ACC112 (cell line): ENCODE measurements around the gene RFNG.
A peak's percentile ranks its signal among the peaks of the same experiment; 100 is the strongest.

Source experiments
- H2AFZ ChIP-seq: fragments of 200-600 bp; sonication (generic); one replicate; pipeline ENCODE4 v1.6.0; 2017; ENCODE audit warnings: antibody characterized with exemption, low read length; ENCODE audit not compliant: unreplicated experiment
- H3K27ac ChIP-seq: fragments of 200-600 bp; sonication (generic); 2 replicates; pipeline ENCODE4 v1.5.1; 2014; ENCODE audit warnings: low read depth, mild to moderate bottlenecking, antibody characterized with exemption, low read length, moderate library complexity
- H3K27me3 ChIP-seq: fragments of 200-600 bp; sonication (generic); 2 replicates; pipeline ENCODE4 v1.6.1; 2014; ENCODE audit warnings: mild to moderate bottlenecking, antibody characterized with exemption, low read length, moderate library complexity, mixed read lengths; ENCODE audit not compliant: insufficient read depth
- H3K36me3 ChIP-seq: fragments of 200-600 bp; sonication (generic); 2 replicates; pipeline ENCODE4 v1.6.1; 2016; ENCODE audit warnings: mild to moderate bottlenecking, antibody characterized with exemption, low read length, moderate library complexity, mixed read lengths; ENCODE audit not compliant: insufficient read depth
- H3K4me1 ChIP-seq: fragments of 200-600 bp; sonication (generic); one replicate; pipeline ENCODE4 v1.6.1; 2016; ENCODE audit warnings: low read length, mixed read lengths; ENCODE audit not compliant: insufficient read depth, unreplicated experiment, control insufficient read depth
- H3K4me3 ChIP-seq: fragments of 200-600 bp; sonication (generic); 2 replicates; pipeline ENCODE4 v1.5.1; 2014; ENCODE audit warnings: mild to moderate bottlenecking, low read depth, low read length
- H3K79me2 ChIP-seq: fragments of 200-600 bp; sonication (generic); one replicate; pipeline ENCODE4 v1.6.0; 2016; ENCODE audit warnings: low read length; ENCODE audit not compliant: control insufficient read depth, unreplicated experiment, insufficient read depth

Gene RFNG, protein sequence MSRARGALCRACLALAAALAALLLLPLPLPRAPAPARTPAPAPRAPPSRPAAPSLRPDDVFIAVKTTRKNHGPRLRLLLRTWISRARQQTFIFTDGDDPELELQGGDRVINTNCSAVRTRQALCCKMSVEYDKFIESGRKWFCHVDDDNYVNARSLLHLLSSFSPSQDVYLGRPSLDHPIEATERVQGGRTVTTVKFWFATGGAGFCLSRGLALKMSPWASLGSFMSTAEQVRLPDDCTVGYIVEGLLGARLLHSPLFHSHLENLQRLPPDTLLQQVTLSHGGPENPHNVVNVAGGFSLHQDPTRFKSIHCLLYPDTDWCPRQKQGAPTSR

DNA sequence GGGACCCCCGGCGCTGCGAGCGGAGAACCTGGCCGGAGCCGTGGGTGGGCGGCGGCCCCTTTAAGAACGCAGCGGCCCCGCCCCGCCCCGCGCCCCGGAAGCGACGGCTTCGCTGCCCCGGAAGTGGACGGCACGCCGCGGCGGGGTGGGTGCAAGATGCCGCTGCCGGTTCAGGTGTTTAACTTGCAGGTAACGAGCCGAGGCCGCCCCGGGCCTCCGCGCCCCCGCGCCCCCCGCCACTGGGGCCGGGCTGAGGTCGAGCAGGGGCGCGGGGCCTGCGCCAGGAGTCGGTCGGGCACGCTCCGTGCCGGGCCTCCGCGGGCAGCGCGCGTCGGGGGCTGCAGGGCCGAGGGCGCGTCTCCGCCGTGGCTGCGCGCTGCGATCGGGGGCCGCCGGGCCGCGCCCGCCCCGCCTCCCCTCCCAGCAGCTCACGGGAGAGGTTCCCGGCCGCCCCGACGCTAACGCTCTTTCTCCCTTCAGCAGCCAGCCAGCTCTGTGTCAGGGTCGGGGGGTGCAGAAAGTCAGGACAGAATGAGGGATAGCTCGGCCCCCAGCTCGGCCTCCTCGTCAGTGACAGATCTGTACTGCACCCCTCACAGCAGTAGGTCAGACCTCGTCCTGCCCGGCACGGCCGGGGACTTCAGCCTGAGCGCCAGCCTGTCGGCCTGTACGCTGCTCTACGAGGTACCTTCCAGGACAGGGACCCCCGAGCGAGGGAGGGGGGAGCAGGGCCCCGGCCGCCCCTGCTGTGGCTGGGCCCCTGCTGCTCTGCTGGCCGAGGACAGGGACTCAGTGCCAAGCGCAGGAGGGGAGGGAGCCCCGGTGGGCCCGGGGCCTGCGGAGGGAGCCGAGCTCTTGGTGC lies at the start of gene RFNG, which contains the start of gene GPS1:
Gene RFNG, minus strand, starts transcription at position 36 of the 862 bp plus-strand sequence. CDS start 45 bp downstream, outside the sequence.
Gene GPS1, plus strand, starts transcription at position 123 of the 862 bp plus-strand sequence. Its CDS starts 34 bp downstream, at position 157.
- peaks cover 4% of the 10 kb centered on the region; the same call in 1 of the 2 replicates for H3K36me3 ChIP-seq
- H3K79me2 ChIP-seq = peaks cover 21% of the 10 kb centered on the region
- H3K27ac ChIP-seq = no peak within 1 kb of the TSS
- H2AFZ ChIP-seq = peak within 1 kb of the TSS; percentile 81
- peak within 1 kb of the TSS; percentile 88 for H3K4me3 ChIP-seq
- no peaks in the 10 kb centered on the region for H3K27me3 ChIP-seq
- peaks cover 6% of the 10 kb centered on the region for H3K4me1 ChIP-seq

DNA sequence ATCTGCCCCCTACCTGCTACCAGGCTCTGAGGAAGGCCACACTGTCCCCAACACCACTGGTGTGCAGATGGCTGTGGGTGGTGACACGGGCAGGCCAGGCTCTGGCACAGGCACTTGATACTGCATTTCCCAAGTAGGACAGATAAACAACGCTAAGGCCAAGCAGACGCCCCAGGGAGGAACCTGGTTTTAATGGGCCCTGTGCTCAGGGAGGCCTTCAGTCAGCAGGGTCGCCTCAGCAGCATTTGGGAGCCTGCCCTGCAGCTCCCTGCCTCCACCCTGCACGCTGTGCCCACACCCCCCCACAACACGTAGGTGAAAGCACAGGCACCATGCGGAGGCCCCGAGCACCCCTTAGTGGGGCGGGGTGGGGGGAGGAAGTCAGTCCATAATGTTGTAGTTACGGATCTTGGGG lies 49.7 kb upstream of the RFNG start:
- peaks cover 9% of the 10 kb centered on the region for H3K4me1 ChIP-seq
- peaks cover 9% of the 10 kb centered on the region for H3K79me2 ChIP-seq
- H3K4me3 ChIP-seq = no peak overlapping the region
- no peaks in the 10 kb centered on the region for H3K27me3 ChIP-seq
- no peak overlapping the region for H3K27ac ChIP-seq
- H2AFZ ChIP-seq = no peak overlapping the region
- H3K36me3 ChIP-seq = no peaks in the 10 kb centered on the region

DNA sequence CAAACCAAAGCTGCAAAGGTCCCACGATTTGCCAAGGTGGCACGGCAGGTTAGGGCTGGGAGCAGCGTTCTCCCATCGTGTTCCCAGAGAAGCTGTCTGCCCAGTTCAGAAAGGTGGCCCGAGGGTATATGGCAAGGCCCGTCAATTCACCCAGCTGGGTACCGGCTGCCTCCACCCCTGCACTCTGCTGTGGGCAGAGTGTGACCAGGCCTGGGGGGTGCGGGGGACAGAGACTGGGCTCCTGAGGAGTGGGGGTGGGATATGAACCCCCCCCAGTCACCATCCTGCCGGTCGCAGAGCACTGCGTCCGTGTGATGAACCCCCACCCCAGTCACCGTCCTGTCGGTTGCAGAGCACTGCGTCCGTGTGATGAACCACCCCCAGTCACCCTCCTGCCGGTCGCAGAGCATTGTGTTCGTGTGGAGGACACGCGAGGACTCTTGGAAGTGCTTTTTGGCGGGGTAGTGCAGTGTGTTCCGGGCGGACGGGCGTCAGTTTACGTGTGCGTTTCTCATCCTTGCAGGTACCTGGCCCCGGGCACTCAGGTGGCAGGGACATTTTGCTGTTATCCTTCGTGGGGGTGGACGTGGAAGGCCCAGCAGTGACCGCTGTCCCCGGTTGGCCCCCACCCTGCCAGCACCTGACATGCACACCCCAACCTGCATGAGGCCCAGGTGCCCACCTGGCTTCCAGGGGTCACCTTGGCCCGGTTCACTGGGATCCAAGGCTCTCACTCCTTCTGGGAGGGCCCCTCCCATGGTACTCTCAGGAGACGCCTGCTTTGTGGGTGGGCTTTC lies 49.1 kb upstream of the RFNG start:
- Histone ChIP-seq H3K27me3 (no peaks in the 10 kb centered on the region), H3K36me3 (no peaks in the 10 kb centered on the region), H3K79me2 (peaks cover 15% of the 10 kb centered on the region), H3K27ac (no peak overlapping the region), H3K4me3 (no peak overlapping the region), H3K4me1 (peaks cover 15% of the 10 kb centered on the region), H2AFZ (no peak overlapping the region)

DNA sequence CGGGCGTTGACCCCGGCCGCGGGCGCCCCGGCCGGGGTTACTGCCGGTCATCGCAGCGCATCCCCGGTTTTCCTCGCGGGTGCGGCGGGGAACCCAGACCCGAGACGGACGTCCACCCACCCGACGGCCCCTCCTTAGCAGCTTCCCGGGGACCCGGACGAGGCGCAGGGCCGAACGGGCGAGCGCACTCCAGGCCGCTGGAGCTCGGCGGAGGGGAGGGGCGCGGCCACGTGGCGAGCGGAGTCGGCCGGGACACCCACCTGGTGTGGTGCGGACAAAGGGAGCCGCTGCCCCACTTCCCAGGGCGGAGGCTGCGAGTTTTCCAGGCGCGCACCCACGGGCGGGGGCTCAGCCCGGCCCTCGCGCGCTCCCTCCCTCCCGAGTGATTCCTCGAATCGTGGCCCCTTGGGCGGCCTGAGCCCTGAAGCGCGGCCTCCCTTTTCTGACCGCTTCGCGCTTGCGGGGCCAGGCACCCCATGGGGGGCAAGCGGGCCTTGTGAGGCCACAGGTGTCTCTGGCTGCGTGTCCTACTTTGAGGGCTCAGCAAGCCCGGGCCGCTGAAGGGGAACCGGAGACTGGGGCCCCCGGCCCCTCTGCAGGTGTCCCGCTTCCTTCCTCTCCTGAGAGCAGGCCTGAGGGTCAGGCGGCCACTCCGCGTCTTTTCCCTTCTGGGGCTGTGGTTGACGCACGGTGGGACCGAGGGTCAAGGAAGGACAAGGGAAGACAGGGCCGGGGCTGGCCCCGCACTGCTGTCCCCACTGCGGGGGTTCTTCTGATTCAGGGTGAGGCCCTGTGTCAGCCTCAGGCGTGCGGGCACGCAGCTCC lies 47.5 kb upstream of the RFNG start:
- Histone ChIP-seq H3K27me3 (no peaks in the 10 kb centered on the region), H3K4me1 (peaks cover 16% of the 10 kb centered on the region), H3K79me2 (peaks cover 23% of the 10 kb centered on the region), H2AFZ (no peak overlapping the region), H3K36me3 (peaks cover 5% of the 10 kb centered on the region; the same call in 1 of the 2 replicates), H3K27ac (peak overlapping the region; percentile 56), H3K4me3 (peak overlapping the region; percentile 83)

DNA sequence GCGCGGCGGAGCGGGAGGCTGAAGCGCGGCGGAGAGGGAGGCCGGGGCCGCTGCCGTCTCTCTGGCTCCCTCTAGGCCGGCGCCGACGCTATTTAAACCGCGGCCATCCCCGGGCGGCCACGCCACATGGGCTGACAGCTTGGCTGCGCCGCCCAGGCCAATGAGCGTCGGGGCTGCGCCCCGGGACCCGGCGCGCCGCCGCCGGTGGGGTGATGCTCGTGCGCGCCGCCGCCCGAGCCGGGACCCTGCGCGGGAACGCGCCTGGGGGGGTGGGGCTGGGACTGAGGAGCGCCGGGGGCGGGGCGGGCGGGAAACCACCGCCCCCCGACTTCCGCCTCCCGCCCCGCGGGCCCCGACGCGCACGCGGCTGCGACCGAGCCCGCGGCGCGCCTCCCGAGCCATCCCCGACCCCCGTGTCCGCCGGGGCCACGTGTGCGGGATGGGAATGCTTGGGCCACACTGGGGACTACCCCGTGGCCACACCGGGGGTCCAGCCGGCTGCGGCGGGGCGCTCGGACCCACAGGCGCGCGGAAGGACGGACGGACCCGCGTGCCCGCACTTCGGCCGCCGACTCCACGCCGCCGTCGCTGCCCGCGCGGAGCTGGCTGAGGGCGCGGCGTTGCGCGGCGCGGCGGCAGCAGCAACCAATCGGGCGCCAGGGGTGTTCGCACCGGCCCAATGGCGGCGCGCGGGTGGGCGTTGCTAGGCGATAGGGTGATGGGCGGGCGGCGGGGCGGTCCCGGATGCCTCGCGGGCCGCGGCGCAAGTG lies 46.7 kb upstream of the RFNG start, which contains the start of gene FASN:
Gene FASN, minus strand, starts transcription at position 68 of the 770 bp plus-strand sequence. CDS start 1,791 bp downstream, outside the sequence.
- Histone ChIP-seq H3K27me3 (no peaks in the 10 kb centered on the region), H3K4me1 (peaks cover 16% of the 10 kb centered on the region), H3K36me3 (peaks cover 7% of the 10 kb centered on the region; the same call in 1 of the 2 replicates), H3K79me2 (peaks cover 23% of the 10 kb centered on the region), H2AFZ (peak within 1 kb of the TSS; percentile 61), H3K27ac (peak within 1 kb of the TSS; percentile 88), H3K4me3 (peak within 1 kb of the TSS; percentile 83)

DNA sequence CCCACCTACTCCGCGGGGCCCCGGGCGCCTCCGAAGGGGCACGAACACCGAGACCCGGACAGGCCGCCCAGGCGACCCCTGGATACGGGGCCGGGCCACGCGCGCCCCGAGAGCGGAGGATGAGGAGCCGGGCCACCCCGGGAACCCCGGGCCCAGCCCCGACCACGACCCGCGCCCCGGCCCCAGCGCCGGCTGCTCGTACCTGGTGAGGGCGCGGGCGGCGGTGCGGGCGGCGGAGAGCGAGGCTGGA lies 46.2 kb upstream of the RFNG start:
- Histone ChIP-seq H3K36me3 (peaks cover 8% of the 10 kb centered on the region; the same call in 1 of the 2 replicates), H3K79me2 (peaks cover 25% of the 10 kb centered on the region)

DNA sequence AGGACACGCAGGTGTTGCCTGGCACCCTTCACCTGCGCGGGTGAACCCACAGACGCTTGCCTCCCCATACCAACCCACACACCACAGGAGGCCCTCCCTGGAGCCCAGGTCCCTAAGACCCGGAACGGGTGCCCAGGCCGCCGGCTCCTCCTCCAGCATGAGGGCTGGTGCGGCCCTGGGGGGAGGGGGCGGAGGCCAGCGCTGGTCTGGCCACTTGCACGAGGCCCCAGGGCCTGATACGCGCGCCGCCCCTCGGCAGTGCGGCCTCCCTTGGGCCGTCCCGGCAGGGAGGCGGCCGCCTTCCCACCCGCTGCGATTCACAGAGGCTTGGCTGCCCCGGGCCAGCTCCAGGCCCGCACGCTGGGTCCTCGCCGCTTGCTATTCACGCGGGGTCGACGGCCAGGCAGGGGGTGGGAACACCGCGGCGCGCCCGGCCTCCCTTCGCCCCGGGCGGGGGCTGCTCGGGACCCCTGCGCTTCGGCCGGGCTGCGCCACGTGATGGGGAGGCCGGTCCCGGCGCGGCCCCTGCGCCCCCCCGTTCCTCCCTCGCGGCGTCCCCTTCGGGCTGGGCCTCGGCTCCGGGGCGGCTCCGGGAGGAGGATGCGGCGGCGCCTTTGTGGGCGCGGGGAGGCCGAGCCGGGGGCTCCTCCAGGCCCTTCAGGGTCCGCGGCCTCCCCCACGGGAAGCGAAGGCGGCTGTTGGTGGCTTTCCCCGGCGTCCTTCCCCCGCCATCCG lies 45.7 kb upstream of the RFNG start:
- peaks cover 11% of the 10 kb centered on the region; the same call in 1 of the 2 replicates for H3K36me3 ChIP-seq
- peaks cover 25% of the 10 kb centered on the region for H3K79me2 ChIP-seq
- H2AFZ ChIP-seq = peak overlapping the region; percentile 49
- H3K27ac ChIP-seq = peak overlapping the region; percentile 73
- H3K4me3 ChIP-seq = peak overlapping the region; percentile 83
- peaks cover 16% of the 10 kb centered on the region for H3K4me1 ChIP-seq
- H3K27me3 ChIP-seq = no peaks in the 10 kb centered on the region

More for the DNA sequence above, 46.2 kb upstream of the RFNG start:
- peak overlapping the region; percentile 49 for H2AFZ ChIP-seq
- H3K4me1 ChIP-seq = peaks cover 16% of the 10 kb centered on the region
- peak overlapping the region; percentile 83 for H3K4me3 ChIP-seq
- H3K27me3 ChIP-seq = no peaks in the 10 kb centered on the region
- H3K27ac ChIP-seq = peak overlapping the region; percentile 73

DNA sequence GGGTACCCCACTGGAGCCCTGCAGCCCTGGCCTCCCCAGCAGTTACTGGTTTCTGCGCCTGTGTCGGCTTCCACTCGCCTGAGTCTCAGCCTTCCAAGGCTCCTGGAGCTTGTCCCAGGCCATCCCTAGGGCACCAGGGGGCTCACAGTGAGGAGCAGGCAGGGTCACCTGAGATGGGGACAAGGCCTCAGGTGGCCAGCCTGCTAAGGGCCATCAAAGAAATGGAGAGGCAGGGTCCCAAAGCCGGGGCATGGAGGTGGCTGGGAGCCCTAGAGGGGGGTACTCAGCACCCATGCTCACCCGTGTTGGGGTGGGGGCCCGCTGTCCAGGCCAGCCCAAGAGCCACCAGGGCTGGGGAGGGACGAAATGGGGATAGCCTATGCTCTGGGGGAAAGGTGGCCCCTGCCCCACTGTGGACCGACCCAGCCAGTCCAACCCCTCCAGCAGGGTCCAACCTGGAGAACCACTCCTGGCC lies 45.1 kb upstream of the RFNG start:
- H3K4me1 ChIP-seq = peaks cover 16% of the 10 kb centered on the region
- no peak overlapping the region for H3K27ac ChIP-seq
- peak overlapping the region; percentile 83 for H3K4me3 ChIP-seq
- H3K27me3 ChIP-seq = no peaks in the 10 kb centered on the region
- H3K79me2 ChIP-seq = peaks cover 25% of the 10 kb centered on the region
- peaks cover 11% of the 10 kb centered on the region; the same call in 1 of the 2 replicates for H3K36me3 ChIP-seq
- H2AFZ ChIP-seq = no peak overlapping the region
